ENCODE data around the gene TTC28.

Gene TTC28

DNA sequence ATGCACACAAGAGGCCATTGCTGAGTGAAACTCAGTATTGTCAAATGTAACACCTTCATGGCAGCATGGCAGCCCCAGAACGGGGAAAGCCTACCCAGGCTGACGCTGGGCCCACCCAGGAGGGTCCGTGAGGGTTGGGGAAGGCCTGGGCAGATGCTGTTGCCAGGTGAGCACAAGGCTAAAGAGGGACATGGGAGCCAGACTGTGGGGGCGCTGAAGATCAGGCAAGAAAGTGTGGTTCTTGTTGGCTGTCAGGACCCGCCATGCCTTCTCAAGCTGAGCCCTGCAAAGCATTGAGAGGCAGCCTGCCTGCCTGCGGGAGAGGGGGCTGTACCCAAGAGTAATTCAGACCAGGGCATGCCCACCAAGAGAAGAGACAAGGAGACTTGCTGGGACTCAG, 675.6 kb downstream of the TTC28 start:
- no peak for DNase-seq (ENCODE audit: low read depth in 3 of 3)

DNA sequence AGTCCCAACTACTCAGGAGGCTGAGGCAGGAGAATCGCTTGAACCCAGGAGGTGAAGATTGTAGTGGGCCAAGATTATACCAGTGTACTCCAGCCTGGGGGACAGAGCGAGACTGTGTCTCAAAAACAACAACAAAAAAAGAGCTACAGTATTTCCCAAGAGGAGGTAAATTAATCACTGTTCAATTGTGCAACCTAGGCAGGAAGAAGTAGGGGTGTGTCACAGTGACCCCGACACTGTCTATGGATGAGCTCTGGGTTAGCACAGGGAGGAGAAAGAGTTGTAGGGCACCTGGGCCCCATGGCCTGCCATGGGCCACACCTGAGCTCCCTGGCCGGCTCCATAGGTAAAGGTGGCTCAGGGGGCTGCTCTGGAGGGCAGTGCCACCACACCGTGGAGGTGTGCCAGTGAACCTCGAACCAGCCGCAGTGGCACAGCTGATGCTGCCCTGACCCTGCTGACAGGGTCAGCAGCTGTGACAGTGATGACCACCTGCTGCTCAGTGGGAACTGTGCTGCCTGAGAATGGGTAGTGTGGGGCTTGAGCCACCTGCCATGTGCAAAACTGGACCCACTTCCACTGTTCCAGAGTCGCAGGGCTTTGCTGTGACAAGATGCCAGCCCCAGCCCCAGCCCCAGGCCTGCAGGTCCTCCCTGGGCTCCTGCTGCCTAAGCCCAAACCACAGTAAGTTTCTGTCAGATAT, 676.6 kb downstream of the TTC28 start:
- DNase-seq (ENCODE audit: low read depth in 3 of 3), result no peak

DNA sequence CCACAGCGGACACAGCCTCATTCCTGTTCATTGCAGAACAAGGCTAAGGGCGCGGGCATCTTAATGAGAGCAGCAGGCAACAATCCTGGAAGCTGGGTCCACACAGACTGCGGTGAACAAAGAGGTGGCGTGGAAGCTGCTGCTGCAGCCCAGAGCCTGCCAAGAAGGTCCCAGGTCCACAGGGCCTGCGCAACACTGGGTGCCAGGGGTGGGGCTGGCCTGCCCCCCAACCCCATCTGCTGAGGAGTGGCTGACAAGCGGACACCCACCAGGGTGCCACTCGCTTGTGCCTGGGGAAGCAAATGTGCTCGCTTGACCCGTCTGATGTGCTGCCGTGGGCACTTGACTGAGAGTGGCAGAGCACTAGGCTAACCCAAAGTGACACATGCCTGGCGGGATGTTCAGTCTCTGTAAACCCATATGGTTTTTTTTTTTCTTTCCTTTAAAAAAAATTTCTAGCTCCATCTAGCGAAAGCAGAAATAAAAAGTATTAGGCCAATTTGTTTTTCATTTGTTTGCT, 677.4 kb downstream of the TTC28 start:
- DNase-seq (ENCODE audit: low read depth in 3 of 3), result no peak

DNA sequence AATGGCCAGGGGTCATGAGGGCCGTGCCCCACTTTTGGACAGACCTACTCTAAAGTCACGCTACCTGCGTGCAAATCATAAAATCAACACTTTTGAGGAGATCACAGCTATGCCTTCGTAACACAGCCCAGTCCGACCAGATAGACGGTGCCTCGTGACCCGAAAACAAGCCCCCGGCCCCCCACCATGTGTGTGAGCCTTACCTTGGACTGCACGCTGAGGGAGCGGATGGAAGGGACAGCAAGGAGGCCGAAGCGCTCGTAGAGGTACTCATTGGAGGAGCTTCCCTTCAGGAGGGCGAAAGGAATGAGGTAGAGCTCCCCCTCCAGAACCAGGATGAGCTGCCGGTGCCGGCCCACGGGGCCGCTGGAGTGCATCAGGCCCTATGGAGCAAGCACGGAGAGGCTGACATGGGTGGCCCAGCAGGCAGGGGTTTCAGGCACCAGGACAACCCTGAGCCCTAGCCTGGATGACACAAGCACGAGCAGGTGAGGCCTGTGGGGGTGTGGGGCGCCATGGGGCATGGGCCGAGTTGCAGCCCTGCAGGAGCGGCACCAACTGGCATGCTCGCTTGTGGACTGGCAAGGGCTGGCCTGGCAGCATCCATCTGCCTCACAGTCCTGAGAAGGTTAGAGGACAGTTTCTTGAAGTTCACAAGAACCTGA, 678.3 kb downstream of the TTC28 start:
- no peak for DNase-seq (ENCODE audit: low read depth in 3 of 3)

DNA sequence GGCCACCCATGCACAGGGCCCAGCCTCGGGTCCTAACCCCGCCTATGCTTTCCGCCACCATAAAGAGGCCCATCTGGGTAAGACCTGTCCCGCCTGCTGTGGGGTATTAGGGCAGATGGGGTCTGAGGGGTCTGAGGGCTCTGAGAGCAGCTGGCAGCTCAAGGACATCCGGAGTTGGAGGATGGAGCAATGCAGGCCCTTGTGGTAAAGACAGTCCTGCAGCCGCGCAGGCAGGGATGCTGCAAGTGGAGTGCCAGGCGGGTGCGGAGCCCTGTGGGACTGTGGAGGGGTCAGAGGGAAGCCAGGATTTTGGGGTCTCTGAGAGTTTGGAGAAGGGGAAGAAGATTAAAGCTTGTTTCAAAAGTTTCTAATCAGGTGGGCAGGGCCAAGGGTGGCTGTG, 679.3 kb downstream of the TTC28 start:
- no peak for DNase-seq (ENCODE audit: low read depth in 3 of 3)

DNA sequence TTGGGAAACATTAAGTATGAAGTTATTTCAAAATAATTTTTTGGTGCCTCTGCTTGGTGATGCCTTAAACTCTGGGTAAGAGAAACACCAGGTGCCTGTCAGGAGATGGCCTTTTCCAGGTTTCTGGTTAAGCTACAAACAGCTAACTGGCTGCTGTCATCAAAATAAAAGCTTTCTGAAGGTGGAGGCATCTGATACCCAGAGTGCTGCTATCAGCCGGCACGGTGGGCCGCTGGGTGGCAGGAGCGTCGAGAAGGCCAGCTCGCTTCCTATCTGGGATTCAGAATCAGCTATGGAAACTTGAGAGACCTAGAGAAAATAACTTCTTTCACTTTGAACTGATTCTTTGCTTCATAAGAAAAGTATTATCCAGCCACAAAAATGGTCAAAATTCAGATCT, 679.8 kb downstream of the TTC28 start:
- DNase-seq (ENCODE audit: low read depth in 3 of 3), result no peak

DNA sequence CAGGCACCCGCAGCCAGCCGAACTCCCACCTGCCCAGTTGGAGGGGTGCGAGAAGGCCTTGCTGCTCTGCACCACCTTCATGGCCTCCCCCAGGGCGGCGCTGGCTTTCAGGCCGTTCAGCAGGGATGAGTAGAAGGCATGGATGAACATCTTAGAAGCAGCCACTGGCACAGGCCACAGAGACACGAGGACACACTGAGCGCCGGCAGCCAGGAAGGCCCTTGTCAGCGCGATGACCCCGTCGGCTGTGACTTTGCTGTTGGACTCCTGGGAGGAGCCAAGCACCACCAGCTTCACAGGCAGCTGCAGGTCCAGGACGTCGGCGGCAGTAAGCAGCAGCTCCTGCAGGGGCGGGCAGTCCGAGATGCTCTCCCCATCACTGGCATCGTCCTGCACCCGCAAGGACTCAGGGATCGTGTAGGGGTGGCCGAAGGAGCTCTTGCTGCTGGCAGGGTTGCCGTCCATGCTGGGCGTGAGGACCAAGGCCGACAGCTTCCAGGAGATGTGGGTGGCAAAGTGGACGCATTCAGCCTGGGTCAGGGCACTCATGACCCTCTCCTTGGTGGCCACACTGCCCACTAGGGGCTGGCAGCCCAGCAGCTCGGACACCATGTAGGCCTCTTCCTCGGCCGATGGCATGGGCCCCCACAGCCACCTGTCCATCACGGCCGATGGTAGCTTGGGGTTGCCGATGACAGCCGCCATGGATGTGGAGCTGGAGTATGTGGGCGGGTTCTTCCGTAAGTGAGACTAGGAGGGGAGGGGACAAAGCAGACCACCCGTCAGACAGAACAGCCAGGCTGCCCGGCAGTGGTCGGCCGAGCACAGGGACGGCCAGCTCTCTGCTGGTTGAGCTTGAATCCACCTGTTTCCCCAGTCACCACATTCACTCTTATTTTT, 680.9 kb downstream of the TTC28 start:
- no peak for DNase-seq (ENCODE audit: low read depth in 3 of 3)

DNA sequence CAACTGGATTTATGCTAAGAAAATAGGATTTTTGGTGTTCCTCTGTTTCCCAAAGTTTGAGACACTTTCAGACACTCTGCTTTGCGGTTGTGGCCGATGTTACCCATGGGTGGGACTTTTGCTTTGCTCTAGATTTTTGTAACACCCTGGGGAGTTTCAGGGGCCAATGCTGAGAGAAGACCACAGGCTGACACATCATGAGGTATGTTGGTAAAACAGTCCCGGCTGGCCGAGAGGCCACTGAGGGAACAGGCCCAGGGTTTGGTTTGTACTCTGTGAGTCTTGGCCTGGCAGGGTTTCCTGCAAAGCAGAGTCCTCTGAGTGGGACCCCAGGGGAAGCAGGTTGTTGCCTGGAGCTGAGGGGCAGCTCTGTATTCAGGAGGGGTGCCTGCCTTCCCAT, 682.1 kb downstream of the TTC28 start:
- no peak for DNase-seq (ENCODE audit: low read depth in 3 of 3)

DNA sequence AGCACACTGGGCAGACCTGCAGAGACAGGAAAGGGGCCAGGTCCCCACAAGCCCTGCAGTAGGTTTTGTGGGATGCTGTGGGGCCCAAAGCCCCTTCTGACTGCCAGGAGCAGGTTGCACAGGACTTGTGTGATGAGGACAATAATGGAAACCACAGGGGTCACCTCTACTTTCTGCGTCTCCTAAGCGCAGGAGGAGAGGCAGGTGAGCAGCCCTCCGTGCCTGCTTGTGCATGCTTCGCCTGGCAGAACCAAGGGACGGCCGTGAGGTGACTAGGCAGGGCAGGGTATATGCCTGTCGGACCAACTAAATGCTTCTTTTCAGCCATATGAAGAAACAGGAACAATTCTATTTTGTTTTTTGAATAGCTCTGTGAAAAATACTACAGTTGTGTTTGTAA, 682.7 kb downstream of the TTC28 start:
- DNase-seq (ENCODE audit: low read depth in 3 of 3), result no peak

DNA sequence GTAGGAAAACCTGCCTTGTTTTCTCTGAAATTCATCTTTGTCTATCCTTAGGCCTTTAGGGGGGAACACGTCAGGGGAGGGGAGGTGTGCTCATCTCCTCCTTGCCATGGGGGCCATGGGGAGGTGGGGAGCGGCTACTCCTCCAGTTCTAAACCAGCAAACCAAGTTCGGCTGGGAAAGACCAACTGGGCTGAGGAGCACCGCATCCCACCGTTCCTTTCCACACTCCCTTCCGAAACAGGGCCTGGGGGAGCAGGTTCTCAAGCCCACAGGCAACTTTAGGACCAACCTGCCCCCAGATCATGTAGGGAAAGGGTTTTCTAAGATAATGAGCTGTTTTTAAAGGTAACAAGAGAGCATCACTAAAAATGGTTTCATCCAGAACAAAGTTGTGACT, 683.1 kb downstream of the TTC28 start:
- no peak for DNase-seq (ENCODE audit: low read depth in 3 of 3)

DNA sequence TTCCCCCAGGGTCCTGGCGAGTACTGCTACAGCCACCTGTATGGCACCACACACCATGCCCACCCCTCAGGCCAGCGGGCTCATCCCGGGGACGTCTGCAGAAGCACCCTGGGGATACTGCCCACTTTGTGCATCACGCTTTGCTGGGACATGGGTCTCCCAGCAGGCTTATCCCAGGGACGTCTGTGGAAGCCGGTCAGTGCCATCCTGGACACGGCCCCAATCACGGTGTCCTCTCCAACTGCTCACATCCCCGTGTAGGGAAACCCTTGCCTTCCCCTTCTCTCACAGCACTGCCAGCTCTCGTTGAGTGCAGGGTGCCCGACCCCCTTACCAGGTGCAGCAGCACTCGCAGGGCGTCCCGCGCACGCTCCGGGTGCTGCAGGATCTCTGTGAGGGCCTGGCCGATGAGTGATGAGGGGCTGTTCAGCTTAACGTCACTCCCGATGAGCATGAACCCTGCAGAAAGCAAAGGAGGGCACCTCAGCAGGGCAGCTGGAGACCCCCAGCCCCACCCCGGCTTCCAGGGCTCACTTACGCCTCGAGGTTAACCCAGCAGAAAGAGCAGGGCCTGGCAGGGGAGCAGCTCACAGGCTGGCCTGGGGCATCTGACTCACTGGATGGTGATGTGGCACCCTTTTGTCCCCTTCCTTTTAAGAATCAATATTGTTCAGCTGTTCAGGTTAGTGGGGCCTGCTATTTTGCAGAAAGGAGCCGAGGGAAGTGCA, 683.7 kb downstream of the TTC28 start:
- no peak for DNase-seq (ENCODE audit: low read depth in 3 of 3)

DNA sequence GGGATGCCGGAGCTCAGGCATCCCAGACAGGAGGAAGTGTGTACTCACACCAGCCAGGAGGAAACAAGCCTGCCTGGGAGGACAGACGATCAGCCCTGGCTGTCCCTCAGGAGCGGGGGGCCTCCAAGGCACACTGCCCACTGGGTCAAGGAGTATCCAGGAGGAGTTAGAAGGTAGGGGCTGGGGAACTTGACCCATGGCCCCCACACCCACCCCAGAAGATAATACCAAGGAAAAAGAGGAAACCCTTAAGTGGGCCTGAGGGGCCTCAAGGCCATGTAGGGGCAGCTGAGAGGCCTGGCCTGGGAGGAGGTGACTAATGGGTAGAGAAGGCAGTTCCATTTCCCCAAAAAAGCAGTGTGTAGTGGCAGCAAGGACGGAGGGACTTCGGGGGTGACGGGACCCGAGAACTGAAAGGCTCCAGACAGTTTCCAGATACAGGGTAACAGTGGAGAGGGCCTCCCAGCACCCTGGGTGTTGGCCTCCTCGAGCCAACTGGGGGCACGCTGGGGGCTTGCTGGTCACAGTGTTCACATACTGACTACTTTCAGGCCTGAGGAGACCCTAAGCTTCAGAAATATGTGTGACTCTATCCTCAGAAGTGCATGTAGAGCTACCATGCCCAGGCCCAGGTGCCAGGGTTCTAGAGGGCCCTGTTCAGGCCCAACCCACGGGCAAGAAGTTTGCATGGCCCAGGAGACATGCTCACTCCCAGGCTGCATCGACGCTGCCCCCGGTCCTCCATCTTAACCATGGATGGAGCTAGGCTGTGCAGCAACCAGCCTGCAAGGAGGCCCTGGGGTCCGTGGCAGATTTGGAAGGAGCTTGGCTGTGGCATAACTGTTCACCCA, 684.9 kb downstream of the TTC28 start:
- no peak for DNase-seq (ENCODE audit: low read depth in 3 of 3)

DNA sequence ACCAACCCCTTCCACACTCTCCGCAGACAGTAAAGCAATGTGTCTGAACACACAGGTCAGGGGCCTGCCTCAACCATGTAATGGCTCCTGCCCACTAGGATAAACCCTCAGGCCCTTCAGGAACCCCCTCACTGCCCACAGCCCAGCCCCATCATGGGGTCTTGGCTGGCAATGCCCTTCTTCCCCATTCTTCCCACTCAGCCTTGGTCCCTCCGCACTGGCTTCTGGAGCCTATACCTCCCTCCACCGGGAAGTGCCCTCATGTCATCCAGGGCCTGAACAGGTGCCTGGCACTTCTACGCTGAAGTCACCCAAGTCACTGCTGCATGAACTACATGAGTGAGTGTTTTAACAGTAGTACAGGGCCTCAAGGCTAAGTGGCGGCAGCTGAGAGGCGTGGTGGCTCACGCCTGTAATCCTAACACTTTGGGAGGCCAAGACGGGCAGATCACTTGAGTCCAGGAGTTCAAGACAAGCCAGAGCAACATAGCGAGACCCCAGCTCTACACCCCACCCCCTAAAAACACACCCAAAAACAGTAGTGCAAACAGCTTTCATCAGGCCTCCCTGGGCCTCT, 685.8 kb downstream of the TTC28 start:
- no peak for DNase-seq (ENCODE audit: low read depth in 3 of 3)

DNA sequence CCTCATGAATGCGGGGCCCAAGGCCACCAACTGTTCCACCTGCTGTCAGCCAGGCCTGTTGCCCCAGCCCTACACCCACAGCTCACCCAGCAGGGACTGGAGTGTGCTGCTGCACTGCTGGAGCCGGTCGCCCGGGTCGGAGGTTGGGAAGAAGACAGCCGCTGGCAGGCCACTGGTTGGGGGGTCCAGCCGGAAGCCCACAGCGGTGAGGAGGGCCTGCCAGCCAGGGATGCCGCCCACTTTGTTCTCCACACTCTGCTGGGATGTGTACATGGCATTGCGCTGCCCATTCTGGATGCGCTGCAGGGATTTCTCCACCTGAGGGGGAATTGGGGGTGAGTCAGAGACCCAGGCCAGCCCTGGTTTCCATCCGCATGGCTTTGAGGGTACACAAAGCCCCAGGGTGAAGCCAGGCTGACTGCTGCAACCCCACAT, 686.4 kb downstream of the TTC28 start:
- DNase-seq (ENCODE audit: low read depth in 3 of 3), result no peak

DNA sequence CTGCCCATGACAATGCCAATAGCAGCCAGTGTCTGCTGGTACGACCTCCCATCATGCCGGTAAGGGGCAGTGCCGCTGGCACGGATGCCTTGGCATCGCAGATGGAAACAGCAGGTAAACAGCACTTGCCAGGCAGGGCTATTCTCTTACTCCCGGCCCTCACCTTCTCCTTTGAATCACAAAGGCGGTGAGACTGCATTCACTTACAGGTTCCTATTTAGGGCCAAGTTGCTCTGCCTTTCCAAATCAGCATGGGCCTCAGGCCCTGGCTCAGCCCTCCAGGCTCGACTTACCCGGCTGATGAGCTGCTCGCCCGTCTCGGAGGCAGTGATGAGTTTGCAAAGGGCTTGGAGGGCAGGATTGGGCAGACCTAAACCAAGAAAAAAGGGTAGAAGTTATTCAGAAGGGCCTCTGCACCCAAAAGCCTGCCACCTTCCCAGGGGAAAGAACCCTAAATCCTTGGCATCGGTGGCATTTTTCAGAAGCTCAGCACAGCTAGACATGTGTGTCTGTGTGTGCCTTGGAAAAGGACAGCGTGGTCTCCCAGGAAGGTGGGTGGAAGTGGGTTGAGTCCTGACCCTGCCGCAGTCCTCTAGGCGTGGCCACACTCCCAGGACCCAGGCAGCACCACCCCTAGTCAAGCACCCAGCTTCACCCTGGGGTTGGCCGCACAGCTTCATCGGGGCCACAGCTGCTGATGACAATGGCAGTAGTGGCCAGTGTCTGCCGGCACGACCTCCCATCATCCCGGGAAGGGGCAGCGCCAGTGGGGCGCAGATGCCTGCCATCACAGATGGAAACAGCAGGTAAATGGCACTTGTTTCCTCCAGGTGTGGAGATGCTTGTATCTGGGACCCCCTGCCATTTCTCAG, 687.1 kb downstream of the TTC28 start:
- no peak for DNase-seq (ENCODE audit: low read depth in 3 of 3)

DNA sequence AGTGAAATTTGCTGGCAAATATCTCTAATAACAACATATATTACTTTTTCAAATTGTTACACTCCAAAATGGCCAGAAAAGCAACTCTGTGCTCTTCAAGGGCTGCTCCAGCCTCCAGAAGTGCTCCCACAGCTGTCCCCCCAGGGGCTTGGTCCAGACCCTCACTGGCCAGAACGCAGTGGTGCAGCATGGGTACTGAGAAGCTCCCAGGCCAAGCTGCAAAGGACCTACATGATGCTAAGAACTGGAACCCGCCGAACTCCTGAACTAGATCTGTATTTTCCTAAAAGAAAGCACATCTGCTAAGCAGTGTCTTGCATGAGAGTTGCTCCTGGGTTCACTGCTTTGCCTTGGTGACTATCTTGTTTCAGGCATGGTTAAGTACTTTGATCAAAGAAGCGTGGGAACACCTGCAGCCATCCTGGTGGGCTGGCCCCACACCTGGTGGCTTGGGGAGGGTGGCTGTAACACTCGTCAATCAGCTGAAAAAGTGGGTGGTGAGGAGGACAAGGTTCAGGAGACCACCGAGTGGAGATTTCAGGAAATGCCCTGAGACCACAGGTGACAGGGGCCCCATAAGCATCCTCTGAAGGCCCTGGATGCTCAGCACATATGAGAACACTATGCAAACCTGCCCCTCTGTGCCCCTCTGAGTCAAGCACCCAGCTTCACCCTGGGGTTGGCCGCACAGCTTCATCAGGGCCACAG, 687.9 kb downstream of the TTC28 start:
- DNase-seq (ENCODE audit: low read depth in 3 of 3), result no peak

DNA sequence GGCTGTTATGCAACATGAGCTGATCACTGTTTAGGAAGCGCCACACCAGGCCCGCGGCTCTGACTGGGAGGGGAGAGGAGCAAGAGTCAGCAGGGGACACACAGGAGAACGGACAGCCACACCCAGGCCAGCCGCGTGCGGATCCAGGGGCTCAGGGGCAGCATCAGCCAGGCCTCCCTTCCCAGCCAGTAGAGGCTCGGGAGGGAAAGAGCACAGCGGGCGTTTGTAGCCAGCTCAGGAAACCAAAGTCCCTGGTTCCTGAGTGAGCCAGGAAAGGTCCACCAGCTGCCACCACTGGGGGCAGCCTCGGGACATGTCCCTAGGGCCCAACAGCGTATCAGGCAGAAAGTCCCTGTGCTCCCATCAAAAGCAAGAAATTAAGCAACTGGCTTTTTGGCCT, 688.8 kb downstream of the TTC28 start:
- DNase-seq (ENCODE audit: low read depth in 3 of 3), result no peak

DNA sequence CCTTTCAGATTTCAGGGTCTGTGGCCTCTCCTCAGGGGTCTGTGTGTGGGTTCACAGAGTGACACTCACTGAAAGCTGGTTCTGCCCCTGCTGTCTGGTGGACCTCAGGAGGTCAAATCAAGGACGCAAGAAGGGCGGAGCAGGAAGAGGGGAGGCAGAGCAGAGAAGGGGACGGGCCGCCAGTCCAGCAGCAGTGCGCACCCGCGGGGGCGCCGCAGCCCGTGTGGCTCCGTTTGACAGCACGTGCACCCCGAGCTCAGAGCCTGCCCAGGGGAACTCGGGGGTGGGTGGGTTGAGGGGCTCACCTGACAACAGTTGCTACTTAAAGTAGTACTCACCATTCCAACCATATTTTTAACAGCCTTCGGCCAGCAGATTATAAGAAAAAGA, 689.2 kb downstream of the TTC28 start:
- DNase-seq (ENCODE audit: low read depth in 3 of 3), result no peak
